Medulla oblongata (tissue), 1 donor: ENCODE measurements around the gene ZDHHC1.

Experiments
- DNase-seq: peaks from one replicate; pipeline ENCODE4 v3.0.0-alpha.2; 2015; ENCODE audit errors: extremely low spot score

ZDHHC1 gene

GRCh38 chr16:67415872-67416793 is at the start of gene ZDHHC1:
Gene ZDHHC1 (minus strand): TSS chr16:67416477. CDS start chr16:67407775, 8,702 bp downstream.
- DNase-seq = peak; percentile 78

- DNase-seq = peak; percentile 72
Observed at GRCh38 chr16:67464565-67464964, 48.3 kb upstream of the ZDHHC1 start.

GRCh38 chr16:67463691-67464090 is 47.4 kb upstream of the ZDHHC1 start:
- no peak for DNase-seq

- DNase-seq = no peak
Observed at GRCh38 chr16:67463059-67463458, 46.8 kb upstream of the ZDHHC1 start.

GRCh38 chr16:67462279-67462655 is 46.0 kb upstream of the ZDHHC1 start:
- no peak for DNase-seq

- DNase-seq = no peak
Observed at GRCh38 chr16:67461600-67462278, 45.5 kb upstream of the ZDHHC1 start.

- DNase-seq = no peak
Observed at GRCh38 chr16:67460961-67461360, 44.7 kb upstream of the ZDHHC1 start.

- no peak for DNase-seq
Observed at GRCh38 chr16:67460168-67460567, 43.9 kb upstream of the ZDHHC1 start.

- peak; percentile 46 for DNase-seq
Observed at GRCh38 chr16:67459861-67460150, 43.5 kb upstream of the ZDHHC1 start.

- peak; percentile 64 for DNase-seq
Observed at GRCh38 chr16:67459066-67459860, 43.0 kb upstream of the ZDHHC1 start.

- DNase-seq = no peak
Observed at GRCh38 chr16:67458121-67458641, 41.9 kb upstream of the ZDHHC1 start.

- no peak for DNase-seq
Observed at GRCh38 chr16:67457611-67458010, 41.3 kb upstream of the ZDHHC1 start.

GRCh38 chr16:67456391-67457081 is 40.3 kb upstream of the ZDHHC1 start:
- peak; percentile 43 for DNase-seq

GRCh38 chr16:67454852-67455251 is 38.6 kb upstream of the ZDHHC1 start:
- DNase-seq = no peak

GRCh38 chr16:67454104-67454503 is 37.8 kb upstream of the ZDHHC1 start:
- DNase-seq = no peak

- DNase-seq = no peak
Observed at GRCh38 chr16:67451704-67452435, 35.6 kb upstream of the ZDHHC1 start.

GRCh38 chr16:67451061-67451703 is 34.9 kb upstream of the ZDHHC1 start:
- DNase-seq = peak; percentile 37

GRCh38 chr16:67449739-67450138 is 33.5 kb upstream of the ZDHHC1 start:
- peak; percentile 24 for DNase-seq

GRCh38 chr16:67449336-67449735 is 33.1 kb upstream of the ZDHHC1 start:
- DNase-seq = no peak

- DNase-seq = no peak
Observed at GRCh38 chr16:67448580-67448979, 32.3 kb upstream of the ZDHHC1 start.
